Prostate gland (tissue), 2 donors: ENCODE results near the gene SFT2D3.

Source experiments
- CTCF ChIP-seq, 4 experiments: fragments of 200-600 bp in 2 of 4; fragments of 450-650 bp in 2 of 4; sonication (generic) in 2 of 4; IDR thresholded peaks; 1 replicate in 3 of 4; 2 replicates in 1 of 4; pipeline ENCODE4 v1.5.1; 2016 to 2019; ENCODE audit warnings: antibody characterized with exemption in 4 of 4, mild to moderate bottlenecking in 2 of 4, moderate library complexity in 2 of 4
- POLR2A ChIP-seq: fragments of 450-650 bp; IDR thresholded peaks from one replicate; pipeline ENCODE4 v1.6.1; 2016; ENCODE audit warnings: antibody characterized with exemption, mild to moderate bottlenecking
- POLR2AphosphoS5 ChIP-seq: sonication (generic); formaldehyde crosslinking; IDR thresholded peaks from one replicate; pipeline ENCODE4 v1.6.1; 2017; ENCODE audit warnings: antibody characterized with exemption

GRCh38 chr2:127722807-127723206 lies 21.5 kb downstream of the SFT2D3 start:
- TF ChIP-seq CTCF (IDR thresholded peaks at IDR 0.05) (no peak), POLR2AphosphoS5 (no peak), POLR2A (no peak)
